Bronchial epithelial cell (primary cell): ENCODE data around the gene L3HYPDH. TPM values are rescaled to one million over a fixed set of nuclear protein-coding genes. Genes with fewer than 3 reads are reported as not detected.

Experiments
- DNase-seq: peaks from one replicate; pipeline ENCODE4 v3.0.0-alpha.2; 2010; ENCODE audit warnings: low read depth
- FAIRE-seq: peaks from 2 replicates; lab custom pipeline; 2011; peaks lifted over from hg19 to GRCh38; lab: Jason Lieb, UNC
- H3K27me3 ChIP-seq: 2 replicates; pipeline ENCODE4 v1.5.1; 2011; ENCODE audit warnings: low read length; ENCODE audit not compliant: control insufficient read depth, insufficient read depth
- H3K36me3 ChIP-seq: 2 replicates; pipeline ENCODE4 v1.5.1; 2011; ENCODE audit warnings: low read length; ENCODE audit not compliant: control insufficient read depth, insufficient read depth
- H3K4me3 ChIP-seq: 2 replicates; pipeline ENCODE4 v1.5.1; 2011; ENCODE audit warnings: mild to moderate bottlenecking, low read depth, low read length, control low read depth
- total RNA-seq: library from RNA; depleted of rRNA; stranded (reverse); fragments of >200 nt; gene quantifications from 2 replicates; pipeline ENCODE4 v1.2.1, GENCODE V29; 2014
- TF ChIP-seq, protein P1 (sequence below): IDR thresholded peaks from 2 replicates; pipeline ENCODE4 v1.5.1; 2011; ENCODE audit warnings: mild to moderate bottlenecking, moderate library complexity, low read length, control low read depth, inconsistent platforms; ENCODE audit not compliant: insufficient read depth, severe bottlenecking

L3HYPDH gene
- total RNA-seq, 1 donor from 2014 or later: 17.1 TPM

DNA sequence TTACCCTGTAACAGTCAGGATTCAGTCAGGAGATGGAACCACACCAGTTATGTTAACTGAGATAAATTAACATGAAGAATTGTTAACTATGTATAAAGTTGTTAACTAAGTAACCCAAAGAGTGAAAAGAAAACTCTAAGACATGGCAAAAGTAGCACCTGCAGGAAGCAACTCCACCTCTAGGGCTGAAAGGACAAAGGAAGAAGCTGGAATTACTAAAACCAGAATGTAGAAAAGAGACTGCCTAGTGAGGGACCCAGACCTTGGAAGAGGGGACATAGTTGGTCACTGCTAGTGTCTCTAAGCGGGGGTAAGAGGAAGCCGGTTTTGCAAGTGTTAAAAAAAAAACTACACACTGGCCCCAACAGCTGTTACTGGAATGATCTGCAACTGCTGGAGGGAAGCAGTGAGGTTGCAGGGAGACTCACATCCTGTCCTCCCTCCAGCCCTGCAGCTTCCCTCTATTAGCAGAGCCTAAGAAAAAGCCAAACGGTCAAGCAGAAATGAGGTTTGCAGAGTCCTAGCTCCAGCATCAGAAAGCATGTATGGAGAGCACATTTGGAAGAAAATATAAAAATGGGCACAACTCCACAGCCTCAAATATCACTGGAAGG lies 58.8 kb downstream of the L3HYPDH start:
- TF ChIP-seq, protein P1, sequence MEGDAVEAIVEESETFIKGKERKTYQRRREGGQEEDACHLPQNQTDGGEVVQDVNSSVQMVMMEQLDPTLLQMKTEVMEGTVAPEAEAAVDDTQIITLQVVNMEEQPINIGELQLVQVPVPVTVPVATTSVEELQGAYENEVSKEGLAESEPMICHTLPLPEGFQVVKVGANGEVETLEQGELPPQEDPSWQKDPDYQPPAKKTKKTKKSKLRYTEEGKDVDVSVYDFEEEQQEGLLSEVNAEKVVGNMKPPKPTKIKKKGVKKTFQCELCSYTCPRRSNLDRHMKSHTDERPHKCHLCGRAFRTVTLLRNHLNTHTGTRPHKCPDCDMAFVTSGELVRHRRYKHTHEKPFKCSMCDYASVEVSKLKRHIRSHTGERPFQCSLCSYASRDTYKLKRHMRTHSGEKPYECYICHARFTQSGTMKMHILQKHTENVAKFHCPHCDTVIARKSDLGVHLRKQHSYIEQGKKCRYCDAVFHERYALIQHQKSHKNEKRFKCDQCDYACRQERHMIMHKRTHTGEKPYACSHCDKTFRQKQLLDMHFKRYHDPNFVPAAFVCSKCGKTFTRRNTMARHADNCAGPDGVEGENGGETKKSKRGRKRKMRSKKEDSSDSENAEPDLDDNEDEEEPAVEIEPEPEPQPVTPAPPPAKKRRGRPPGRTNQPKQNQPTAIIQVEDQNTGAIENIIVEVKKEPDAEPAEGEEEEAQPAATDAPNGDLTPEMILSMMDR: no peak
- Histone ChIP-seq H3K36me3 (no peaks in the 10 kb centered on the region), H3K27me3 (no peaks in the 10 kb centered on the region), H3K4me3 (no peak overlapping the region)
- FAIRE-seq (no peak), DNase-seq (no peak)

DNA sequence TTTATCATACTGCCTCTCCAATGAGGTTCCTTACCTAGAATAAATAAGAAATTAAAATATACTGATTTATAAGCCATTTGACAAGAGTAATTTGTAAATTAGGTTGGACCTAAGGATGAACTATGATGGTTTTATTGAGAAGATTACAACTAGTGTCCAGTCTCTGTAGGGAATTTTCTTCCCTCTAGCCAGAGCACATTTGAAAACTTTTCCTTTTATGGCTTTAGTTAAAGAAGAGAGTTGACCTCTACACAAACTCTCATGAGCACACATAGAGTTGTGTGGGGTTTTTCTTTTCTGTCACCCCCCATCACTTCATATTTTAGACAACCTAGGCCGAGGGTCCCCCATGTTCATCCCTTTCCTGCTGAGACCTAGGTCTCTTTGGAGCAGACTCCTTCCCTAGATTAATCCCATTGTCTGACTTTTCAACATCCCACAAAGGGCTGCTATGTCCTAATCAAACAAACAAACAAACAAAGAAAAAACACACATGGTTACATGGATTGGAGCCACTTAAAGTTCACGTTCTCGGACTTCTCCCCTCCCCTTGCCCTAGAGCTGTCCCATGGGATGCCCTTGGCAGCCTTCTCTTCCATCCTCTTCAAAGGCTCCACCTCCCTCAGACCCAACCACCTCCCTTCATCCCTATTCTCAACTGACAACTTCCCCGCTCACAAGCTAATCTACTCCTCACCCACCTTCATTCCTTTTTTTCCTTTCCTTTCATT lies 59.7 kb downstream of the L3HYPDH start:
- TF ChIP-seq, protein P1: no peak
- DNase-seq (no peak), FAIRE-seq (no peak)
- Histone ChIP-seq H3K27me3 (no peaks in the 10 kb centered on the region), H3K36me3 (no peaks in the 10 kb centered on the region), H3K4me3 (no peak overlapping the region)

Other genes starting within 250 kb of the L3HYPDH start
- 0.26 and 0.64 TPM in 2 replicates for gene GPR135, start 19.0 kb downstream of the L3HYPDH start, total RNA-seq
- 35.3 and 40.5 TPM in 2 replicates for gene JKAMP, start 109 bp upstream of the L3HYPDH start, total RNA-seq
- gene CCDC175, start 92.4 kb upstream of the L3HYPDH start, total RNA-seq: not detected in 2 replicates